Stimulated activated CD4-positive, alpha-beta T cell treated with anti-CD3 and anti-CD28 coated beads, Interleukin-1b, Interleukin-23, amount 100 ng/mL, for 1 hour (primary cell): ENCODE results near the gene C19orf53.
"Not testable (repeated sequence)": the region's sequence is repeated elsewhere in the genome, so short reads cannot be mapped to it uniquely, and the experiment has no call there.

Experiments
- DNase-seq, 2 donors: peaks; one replicate each; pipeline ENCODE4 v3.0.0-alpha.2; 2020; ENCODE audit warnings: low read depth in 2 of 2

Gene C19orf53

GRCh38 chr19:13774217-13775191, at the start of gene C19orf53:
TSS of gene C19orf53 (plus strand) at chr19:13774456. CDS start at chr19:13774478, 22 bp downstream.
- peak; percentile 64 to 65 for DNase-seq

DNA sequence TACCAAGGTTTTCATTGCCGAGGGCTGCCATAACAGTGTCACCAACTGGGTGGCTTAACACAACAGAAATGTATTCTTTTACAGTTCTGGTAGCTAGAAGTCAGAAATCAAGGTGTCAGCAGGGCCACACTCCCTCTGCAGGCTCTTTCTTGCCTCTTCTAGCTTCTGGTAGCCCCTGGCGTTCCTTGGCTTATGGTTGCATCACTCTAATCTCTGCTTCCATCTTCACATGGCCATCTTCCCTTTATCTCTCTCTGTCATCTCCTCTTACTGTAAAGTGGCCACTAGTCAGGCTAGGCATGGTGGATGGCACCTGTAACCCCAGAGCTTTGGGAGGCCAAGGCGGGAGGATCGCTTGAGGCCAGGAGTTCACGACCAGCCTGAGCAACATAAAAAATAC, 47.9 kb upstream of the C19orf53 start:
- no peak for DNase-seq

GRCh38 chr19:13727798-13728197, 46.5 kb upstream of the C19orf53 start:
- no peak for DNase-seq

DNA sequence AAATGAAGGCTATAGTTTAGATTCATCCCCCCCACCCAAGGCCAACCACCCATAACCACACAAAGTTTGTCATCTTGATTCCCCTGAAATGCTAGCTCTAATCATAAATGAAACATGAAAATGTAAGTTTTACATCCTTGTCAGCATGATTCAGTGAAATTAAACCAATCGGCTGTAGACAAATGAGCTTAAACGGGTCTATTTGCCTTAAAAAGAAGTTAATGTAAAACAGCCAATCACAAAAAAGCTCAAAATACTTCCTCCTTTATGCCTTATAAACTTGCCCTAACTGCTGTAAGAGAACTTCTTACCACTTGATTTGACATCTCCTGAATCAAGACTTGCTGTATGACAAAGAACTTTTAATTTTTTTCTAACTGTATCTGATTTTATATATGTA, 44.4 kb upstream of the C19orf53 start:
- no peak for DNase-seq

- DNase-seq: peak; percentile 83 to 90
Observed at GRCh38 chr19:13731147-13731964, 42.9 kb upstream of the C19orf53 start.

GRCh38 chr19:13732337-13732736, 41.9 kb upstream of the C19orf53 start:
- DNase-seq: no peak

GRCh38 chr19:13734751-13735150, 39.5 kb upstream of the C19orf53 start:
- no peak for DNase-seq

GRCh38 chr19:13738073-13738472, 36.2 kb upstream of the C19orf53 start:
- DNase-seq: no peak

DNA sequence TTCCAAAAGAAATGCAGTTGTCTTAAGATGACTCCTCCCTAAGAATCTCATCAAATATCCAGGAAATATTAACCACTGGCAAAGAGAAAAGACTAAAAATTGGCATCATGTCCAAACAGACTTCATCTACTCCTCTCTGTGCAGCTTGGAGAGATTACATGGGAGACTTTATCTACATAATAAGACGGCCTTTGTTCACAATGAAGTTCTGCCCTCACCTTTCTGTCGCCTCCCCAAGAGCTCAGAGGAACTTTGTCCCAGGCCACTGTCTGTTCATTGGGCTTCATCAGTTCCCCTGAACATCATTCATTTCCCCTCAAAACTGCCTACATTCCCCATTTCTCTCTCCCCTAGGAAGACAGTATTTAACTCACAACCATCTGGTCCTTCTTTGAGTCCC, 32.4 kb upstream of the C19orf53 start:
- no peak for DNase-seq

- no peak for DNase-seq
Observed at GRCh38 chr19:13742756-13743155, 31.5 kb upstream of the C19orf53 start.

DNA sequence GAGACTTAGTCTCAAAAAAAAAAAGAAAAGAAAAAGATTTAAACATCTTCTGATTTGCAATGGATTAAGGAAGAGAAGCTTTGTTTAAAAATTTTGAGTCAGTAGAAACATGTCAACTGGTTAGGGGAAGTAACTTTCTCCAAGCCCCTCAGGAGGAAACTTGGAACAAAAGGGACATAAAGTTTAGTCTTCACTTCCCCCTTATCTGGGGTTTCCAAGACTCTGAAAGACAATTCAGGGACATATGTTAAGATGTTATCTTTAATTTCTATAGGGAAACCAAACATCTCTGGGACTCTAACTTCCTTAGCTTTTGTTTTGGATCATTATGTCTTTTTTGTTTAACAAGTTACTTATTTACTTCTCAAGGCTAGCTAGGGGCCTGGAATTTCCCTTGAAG, 30.1 kb upstream of the C19orf53 start:
- no peak for DNase-seq

- DNase-seq: no peak
Observed at GRCh38 chr19:13747098-13747453, 27.2 kb upstream of the C19orf53 start.

- DNase-seq: no peak
Observed at GRCh38 chr19:13748169-13748828, 26.0 kb upstream of the C19orf53 start.

- DNase-seq: no peak
Observed at GRCh38 chr19:13751436-13751835, 22.8 kb upstream of the C19orf53 start.

DNA sequence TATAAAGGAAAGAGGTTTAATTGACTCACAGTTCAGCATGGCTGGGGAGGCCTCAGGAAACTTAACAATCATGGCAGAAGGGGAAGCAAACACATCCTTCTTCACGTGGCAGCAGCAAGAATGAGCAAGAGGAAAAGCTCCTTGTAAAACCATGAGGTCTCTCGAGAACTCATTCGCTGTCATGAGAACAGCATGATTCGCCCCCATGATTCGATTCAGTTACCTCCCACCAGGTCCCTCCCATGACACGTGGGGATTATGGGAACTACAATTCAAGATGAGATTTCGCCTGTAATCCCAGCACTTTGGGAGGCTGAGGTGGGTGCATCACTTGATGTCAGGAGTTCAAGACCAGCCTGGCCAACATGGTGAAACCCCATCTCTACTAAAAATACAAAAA, 20.6 kb upstream of the C19orf53 start:
- DNase-seq: not testable (repeated sequence)

DNA sequence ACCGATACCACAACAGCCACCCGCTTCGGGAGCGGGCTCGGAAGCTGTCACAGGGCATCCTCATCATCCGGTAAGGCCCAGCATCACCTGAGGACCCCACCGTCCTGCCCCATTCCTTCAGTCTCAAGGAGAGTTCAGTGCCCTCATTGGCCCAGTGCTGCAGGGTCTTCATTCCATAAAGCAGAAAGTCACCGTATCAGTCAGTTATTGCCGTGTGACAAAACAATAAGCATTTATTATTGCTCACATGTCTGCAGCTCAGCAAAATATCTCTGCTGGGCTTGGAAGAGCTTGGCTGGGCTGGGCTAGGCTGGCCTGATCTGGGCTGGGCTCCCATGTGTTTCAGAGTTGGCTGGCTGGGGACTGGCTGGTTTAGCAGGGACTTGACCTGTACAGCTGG, 18.0 kb upstream of the C19orf53 start:
- no peak for DNase-seq

DNA sequence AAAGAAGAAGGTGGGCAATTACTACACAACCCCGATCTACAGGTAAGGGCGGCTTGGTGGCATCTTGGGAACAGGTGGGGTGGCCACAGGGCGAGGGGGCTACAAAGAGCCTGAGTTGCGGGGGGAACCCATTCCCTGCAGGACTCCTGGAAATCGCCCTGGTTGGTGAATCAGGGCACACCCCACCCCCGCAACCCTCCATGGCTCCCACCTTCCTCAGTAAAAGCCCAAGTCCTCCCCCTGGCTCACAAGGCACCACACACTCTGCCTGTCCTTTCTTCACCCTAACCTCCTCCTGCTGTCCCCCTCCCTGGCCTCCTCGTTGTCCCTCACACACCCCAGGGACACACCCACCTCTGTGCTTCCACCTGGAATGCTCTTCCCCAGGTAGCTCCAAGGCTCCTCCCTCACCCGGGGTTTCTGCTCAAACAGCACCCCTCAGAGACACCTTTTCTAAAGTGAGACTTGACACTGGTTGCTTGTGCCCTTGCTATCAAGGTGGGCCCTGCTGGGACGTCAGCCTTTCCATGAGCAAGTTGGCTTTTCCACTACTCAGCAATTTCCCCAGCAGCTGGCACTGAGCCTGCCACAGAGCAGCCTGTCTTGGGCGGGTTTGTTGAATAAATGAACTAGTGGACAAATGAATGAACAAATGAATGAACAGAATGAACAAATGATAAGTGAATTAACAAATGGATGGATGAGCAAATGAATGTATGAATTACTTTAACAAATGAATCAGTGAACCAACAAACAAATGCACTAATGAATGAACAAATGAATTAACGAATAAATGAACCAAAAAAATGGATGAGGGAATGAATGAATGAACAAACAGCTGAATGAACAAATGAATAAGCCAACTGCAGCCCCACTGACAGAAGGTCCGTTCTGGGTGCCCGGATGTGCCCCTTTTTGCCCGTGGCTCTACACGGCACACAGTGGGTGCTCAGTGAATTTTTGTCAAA, 16.2 kb upstream of the C19orf53 start:
- DNase-seq: no peak

DNA sequence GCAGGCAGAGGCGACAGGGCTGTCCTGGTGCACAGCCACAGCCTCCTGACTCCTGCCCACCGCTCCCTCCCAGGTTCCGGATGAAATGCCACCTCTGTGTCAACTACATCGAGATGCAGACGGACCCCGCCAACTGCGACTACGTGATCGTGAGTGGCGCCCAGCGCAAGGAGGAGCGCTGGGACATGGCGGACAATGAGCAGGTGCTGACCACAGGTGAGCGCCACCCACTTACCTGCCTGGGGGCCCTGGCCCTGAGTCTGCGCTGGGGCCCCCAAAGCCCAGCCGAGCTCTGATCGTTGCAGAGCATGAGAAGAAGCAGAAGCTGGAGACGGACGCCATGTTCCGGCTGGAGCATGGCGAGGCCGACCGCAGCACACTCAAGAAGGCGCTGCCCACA, 15.5 kb upstream of the C19orf53 start:
- no peak for DNase-seq

DNA sequence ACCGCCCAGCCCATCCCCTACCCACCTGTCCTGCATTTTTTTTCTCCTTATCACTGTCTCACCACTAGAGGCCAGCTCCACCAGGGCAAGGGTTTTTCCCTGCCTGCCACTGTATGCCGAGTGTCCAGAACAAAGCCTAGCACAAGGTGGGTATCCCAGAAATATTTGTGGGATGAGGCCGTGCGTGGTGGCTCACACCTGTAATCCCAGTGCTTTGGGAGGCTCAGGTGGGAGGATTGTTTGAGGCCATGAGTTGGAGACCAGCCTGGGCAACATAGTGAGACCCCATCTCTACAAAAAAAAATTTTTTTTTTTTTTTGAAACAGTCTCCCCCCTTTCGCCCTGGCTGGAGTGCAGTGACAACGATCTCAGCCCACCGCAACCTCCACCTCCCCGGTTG, 12.8 kb upstream of the C19orf53 start:
- no peak for DNase-seq

- DNase-seq: no peak
Observed at GRCh38 chr19:13762635-13763235, 11.5 kb upstream of the C19orf53 start.

GRCh38 chr19:13763265-13763664, 11.0 kb upstream of the C19orf53 start:
- no peak for DNase-seq
